Measurements from ENCODE around the gene CFAP206. TPM values are rescaled to one million over a fixed set of nuclear protein-coding genes. Genes with fewer than 3 reads are reported as not detected.

CFAP206 gene
- total and polyA plus RNA-seq, 2 experiments from 2014 or later: not detected

GRCh38 chr6:87498048-87498447 is 90.3 kb downstream of the CFAP206 start:
- Histone ChIP-seq H3K27me3 (ENCODE audit: insufficient read depth) (no peaks in the 10 kb centered on the region), H3K4me3 (no peak overlapping the region), H2AFZ (no peak overlapping the region), H3F3A (replicated peaks; ENCODE audit: low read depth) (no peaks in the 10 kb centered on the region), H3K4me1 (ENCODE audit: insufficient read depth) (peaks cover 6% of the 10 kb centered on the region; the same call in 1 of the 2 replicates), H3K4me2 (no peak overlapping the region), H4K20me1 (replicated peaks; ENCODE audit: insufficient read depth) (no peaks in the 10 kb centered on the region), H3K79me2 (replicated peaks; ENCODE audit: insufficient read depth) (no peaks in the 10 kb centered on the region), H3K9me2 (ENCODE audit: insufficient read depth) (no peaks in the 10 kb centered on the region), H3K36me3 (ENCODE audit: insufficient read depth) (no peaks in the 10 kb centered on the region), H3K27ac (ENCODE audit: low read depth) (no peak overlapping the region)
- DNase-seq (ENCODE audit: low spot score): no peak
- Mint-ChIP-seq H3K27me3 (ENCODE audit: insufficient read depth, low read depth, poor library complexity) (no peaks in the 10 kb centered on the region), H3K4me3 (no peak overlapping the region), H3K36me3 (ENCODE audit: low read depth) (no peaks in the 10 kb centered on the region), H3K9me3 (no peaks in the 10 kb centered on the region), H3K27ac (no peak overlapping the region), H3K4me1 (no peaks in the 10 kb centered on the region)
- no peak for ATAC-seq
- TF ChIP-seq ZNF331 (CRISPR knock-in tag; IDR thresholded peaks at IDR 0.05; ENCODE audit: low read depth) (no peak), POLR2AphosphoS5 (IDR thresholded peaks at IDR 0.05; ENCODE audit: low read depth) (no peak), STAT1 (IDR thresholded peaks at IDR 0.05; ENCODE audit: unreplicated experiment) (no peak), ZNF114 (CRISPR knock-in tag; IDR thresholded peaks at IDR 0.05) (no peak), EZH2 (IDR thresholded peaks at IDR 0.05; ENCODE audit: low read depth, unreplicated experiment) (no peak), ETS1 (IDR thresholded peaks at IDR 0.05) (no peak), ZNF462 (CRISPR knock-in tag; IDR thresholded peaks at IDR 0.05) (no peak), NANOG (IDR thresholded peaks at IDR 0.05; ENCODE audit: borderline replicate concordance) (no peak), EZH2phosphoT487 (IDR thresholded peaks at IDR 0.05; ENCODE audit: unreplicated experiment) (no peak), JUNB (IDR thresholded peaks at IDR 0.05; ENCODE audit: unreplicated experiment) (no peak), CREB1 (CRISPR knock-in tag; IDR thresholded peaks at IDR 0.05; ENCODE audit: low read depth) (no peak)
- TF ChIP-seq, protein P1, sequence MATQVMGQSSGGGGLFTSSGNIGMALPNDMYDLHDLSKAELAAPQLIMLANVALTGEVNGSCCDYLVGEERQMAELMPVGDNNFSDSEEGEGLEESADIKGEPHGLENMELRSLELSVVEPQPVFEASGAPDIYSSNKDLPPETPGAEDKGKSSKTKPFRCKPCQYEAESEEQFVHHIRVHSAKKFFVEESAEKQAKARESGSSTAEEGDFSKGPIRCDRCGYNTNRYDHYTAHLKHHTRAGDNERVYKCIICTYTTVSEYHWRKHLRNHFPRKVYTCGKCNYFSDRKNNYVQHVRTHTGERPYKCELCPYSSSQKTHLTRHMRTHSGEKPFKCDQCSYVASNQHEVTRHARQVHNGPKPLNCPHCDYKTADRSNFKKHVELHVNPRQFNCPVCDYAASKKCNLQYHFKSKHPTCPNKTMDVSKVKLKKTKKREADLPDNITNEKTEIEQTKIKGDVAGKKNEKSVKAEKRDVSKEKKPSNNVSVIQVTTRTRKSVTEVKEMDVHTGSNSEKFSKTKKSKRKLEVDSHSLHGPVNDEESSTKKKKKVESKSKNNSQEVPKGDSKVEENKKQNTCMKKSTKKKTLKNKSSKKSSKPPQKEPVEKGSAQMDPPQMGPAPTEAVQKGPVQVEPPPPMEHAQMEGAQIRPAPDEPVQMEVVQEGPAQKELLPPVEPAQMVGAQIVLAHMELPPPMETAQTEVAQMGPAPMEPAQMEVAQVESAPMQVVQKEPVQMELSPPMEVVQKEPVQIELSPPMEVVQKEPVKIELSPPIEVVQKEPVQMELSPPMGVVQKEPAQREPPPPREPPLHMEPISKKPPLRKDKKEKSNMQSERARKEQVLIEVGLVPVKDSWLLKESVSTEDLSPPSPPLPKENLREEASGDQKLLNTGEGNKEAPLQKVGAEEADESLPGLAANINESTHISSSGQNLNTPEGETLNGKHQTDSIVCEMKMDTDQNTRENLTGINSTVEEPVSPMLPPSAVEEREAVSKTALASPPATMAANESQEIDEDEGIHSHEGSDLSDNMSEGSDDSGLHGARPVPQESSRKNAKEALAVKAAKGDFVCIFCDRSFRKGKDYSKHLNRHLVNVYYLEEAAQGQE (IDR thresholded peaks at IDR 0.05; ENCODE audit: unreplicated experiment): no peak
- TF ChIP-seq, protein P2, sequence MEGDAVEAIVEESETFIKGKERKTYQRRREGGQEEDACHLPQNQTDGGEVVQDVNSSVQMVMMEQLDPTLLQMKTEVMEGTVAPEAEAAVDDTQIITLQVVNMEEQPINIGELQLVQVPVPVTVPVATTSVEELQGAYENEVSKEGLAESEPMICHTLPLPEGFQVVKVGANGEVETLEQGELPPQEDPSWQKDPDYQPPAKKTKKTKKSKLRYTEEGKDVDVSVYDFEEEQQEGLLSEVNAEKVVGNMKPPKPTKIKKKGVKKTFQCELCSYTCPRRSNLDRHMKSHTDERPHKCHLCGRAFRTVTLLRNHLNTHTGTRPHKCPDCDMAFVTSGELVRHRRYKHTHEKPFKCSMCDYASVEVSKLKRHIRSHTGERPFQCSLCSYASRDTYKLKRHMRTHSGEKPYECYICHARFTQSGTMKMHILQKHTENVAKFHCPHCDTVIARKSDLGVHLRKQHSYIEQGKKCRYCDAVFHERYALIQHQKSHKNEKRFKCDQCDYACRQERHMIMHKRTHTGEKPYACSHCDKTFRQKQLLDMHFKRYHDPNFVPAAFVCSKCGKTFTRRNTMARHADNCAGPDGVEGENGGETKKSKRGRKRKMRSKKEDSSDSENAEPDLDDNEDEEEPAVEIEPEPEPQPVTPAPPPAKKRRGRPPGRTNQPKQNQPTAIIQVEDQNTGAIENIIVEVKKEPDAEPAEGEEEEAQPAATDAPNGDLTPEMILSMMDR (conservative IDR thresholded peaks at IDR 0.05; ENCODE audit: low read depth in 2 of 2): no peak
